ENCODE measurements around the gene TINAGL1. TPM values are rescaled to one million over a fixed set of nuclear protein-coding genes. Genes with fewer than 3 reads are reported as not detected.

Gene TINAGL1
- total and polyA plus RNA-seq, 2 of the 13 experiments (the other 11 are each of a cell fraction or from before 2014, with no cell fraction given) = 24.7 to 76.8 TPM

- TF ChIP-seq RAD51 (IDR thresholded peaks at IDR 0.05; ENCODE audit: borderline replicate concordance) (no peak), ZNF264 (CRISPR knock-in tag; IDR thresholded peaks at IDR 0.05) (no peak), ELF3 (CRISPR knock-in tag; IDR thresholded peaks at IDR 0.05) (peak; percentile 46; the same call in 1 of the 2 replicates), BRCA1 (CRISPR knock-in tag; IDR thresholded peaks at IDR 0.05) (no peak), TAF15 (IDR thresholded peaks at IDR 0.05; ENCODE audit: low read depth, low read length, poor library complexity, severe bottlenecking) (no peak), ZNF326 (CRISPR knock-in tag; IDR thresholded peaks at IDR 0.05; ENCODE audit: borderline replicate concordance) (no peak), ZNF431 (CRISPR knock-in tag; IDR thresholded peaks at IDR 0.05; ENCODE audit: borderline replicate concordance, low read depth) (no peak), HOXD1 (CRISPR knock-in tag; IDR thresholded peaks at IDR 0.05) (no peak), TRAFD1 (CRISPR knock-in tag; IDR thresholded peaks at IDR 0.05; ENCODE audit: borderline replicate concordance) (no peak), ZNF329 (CRISPR knock-in tag; IDR thresholded peaks at IDR 0.05; ENCODE audit: low read depth) (no peak), KDM3A (CRISPR knock-in tag; IDR thresholded peaks at IDR 0.05; ENCODE audit: low read depth) (no peak), HINFP (CRISPR knock-in tag; IDR thresholded peaks at IDR 0.05; ENCODE audit: low read depth) (no peak), ZNF883 (CRISPR knock-in tag; IDR thresholded peaks at IDR 0.05; ENCODE audit: not compliant biosample characterization) (no peak), NFKBIZ (CRISPR knock-in tag; IDR thresholded peaks at IDR 0.05) (no peak), CEBPG (CRISPR knock-in tag; IDR thresholded peaks at IDR 0.05) (no peak), ZNF501 (CRISPR knock-in tag; IDR thresholded peaks at IDR 0.05) (peak; percentile 55; the same call in 1 of the 2 replicates), NFE2 (CRISPR knock-in tag; IDR thresholded peaks at IDR 0.05) (no peak), ZNF17 (CRISPR knock-in tag; IDR thresholded peaks at IDR 0.05) (no peak), NR3C1 (CRISPR knock-in tag; IDR thresholded peaks at IDR 0.05) (no peak), ZNF839 (CRISPR knock-in tag; IDR thresholded peaks at IDR 0.05; ENCODE audit: borderline replicate concordance) (peak; percentile 37; the same call in 1 of the 2 replicates)
- TF ChIP-seq, protein P1, sequence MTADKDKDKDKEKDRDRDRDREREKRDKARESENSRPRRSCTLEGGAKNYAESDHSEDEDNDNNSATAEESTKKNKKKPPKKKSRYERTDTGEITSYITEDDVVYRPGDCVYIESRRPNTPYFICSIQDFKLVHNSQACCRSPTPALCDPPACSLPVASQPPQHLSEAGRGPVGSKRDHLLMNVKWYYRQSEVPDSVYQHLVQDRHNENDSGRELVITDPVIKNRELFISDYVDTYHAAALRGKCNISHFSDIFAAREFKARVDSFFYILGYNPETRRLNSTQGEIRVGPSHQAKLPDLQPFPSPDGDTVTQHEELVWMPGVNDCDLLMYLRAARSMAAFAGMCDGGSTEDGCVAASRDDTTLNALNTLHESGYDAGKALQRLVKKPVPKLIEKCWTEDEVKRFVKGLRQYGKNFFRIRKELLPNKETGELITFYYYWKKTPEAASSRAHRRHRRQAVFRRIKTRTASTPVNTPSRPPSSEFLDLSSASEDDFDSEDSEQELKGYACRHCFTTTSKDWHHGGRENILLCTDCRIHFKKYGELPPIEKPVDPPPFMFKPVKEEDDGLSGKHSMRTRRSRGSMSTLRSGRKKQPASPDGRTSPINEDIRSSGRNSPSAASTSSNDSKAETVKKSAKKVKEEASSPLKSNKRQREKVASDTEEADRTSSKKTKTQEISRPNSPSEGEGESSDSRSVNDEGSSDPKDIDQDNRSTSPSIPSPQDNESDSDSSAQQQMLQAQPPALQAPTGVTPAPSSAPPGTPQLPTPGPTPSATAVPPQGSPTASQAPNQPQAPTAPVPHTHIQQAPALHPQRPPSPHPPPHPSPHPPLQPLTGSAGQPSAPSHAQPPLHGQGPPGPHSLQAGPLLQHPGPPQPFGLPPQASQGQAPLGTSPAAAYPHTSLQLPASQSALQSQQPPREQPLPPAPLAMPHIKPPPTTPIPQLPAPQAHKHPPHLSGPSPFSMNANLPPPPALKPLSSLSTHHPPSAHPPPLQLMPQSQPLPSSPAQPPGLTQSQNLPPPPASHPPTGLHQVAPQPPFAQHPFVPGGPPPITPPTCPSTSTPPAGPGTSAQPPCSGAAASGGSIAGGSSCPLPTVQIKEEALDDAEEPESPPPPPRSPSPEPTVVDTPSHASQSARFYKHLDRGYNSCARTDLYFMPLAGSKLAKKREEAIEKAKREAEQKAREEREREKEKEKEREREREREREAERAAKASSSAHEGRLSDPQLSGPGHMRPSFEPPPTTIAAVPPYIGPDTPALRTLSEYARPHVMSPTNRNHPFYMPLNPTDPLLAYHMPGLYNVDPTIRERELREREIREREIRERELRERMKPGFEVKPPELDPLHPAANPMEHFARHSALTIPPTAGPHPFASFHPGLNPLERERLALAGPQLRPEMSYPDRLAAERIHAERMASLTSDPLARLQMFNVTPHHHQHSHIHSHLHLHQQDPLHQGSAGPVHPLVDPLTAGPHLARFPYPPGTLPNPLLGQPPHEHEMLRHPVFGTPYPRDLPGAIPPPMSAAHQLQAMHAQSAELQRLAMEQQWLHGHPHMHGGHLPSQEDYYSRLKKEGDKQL (CRISPR knock-in tag; IDR thresholded peaks at IDR 0.05; ENCODE audit: low read depth) = no peak
Measured at GRCh38 chr1:31593770-31594632, 17.7 kb downstream of the TINAGL1 start (continued).

All from HepG2 (cell line).